HUDEP-2 (cell line): Measurements from ENCODE around the gene SERPINH1.
"Not testable (repeated sequence)": the region's sequence is repeated elsewhere in the genome, so short reads cannot be mapped to it uniquely, and the experiment has no call there.

Source experiments
- DNase-seq, 76 experiments: peaks; one replicate each; lab custom pipeline; 2025; ENCODE audit not compliant: unreplicated experiment in 76 of 76; lab: John Stamatoyannopoulos, UW

The SERPINH1 gene

GRCh38 chr11:75572744-75573143, 10.7 kb downstream of the SERPINH1 start:
- no peak for DNase-seq

GRCh38 chr11:75574698-75575602, 12.9 kb downstream of the SERPINH1 start:
- no peak for DNase-seq

DNA sequence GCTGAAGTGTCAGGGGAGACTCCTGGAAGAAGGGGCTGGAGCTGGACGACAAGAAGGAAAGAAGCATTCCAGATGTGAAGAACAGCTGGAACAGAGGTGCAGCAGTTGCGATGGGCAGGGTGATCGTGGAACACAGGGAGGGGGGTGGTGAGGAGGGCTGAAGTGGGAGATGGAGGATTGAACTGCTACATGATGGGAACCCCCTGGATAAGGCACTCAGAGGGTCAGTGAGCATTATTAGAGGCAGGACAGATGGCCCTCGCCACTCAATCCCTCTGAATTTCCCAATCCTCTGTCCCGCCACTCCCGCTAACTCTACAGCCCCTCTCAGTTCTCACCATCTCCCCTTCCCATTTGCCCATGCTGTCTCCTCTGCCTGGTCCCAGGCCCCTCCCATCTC, 14.0 kb downstream of the SERPINH1 start:
- DNase-seq, result no peak

DNA sequence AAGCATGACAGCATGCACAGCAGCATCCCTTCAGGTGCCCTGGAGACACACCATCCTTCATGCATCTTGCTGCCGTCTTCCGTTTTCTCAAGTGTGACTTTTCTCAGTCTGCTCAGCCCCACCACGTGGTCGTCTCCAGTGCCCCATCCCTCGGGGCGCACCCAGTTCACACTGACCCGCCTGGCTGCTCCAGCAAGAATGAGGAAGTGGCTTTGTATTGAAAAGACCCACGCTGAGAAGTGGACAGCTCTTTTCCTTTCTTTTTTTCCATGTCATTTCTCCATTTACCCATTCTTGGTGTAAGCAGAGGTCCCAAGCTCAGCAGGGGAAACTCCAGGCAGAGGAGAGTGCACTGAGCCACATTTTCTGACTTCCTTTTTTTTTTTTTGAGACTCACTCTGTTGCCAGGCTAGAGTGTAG, 14.5 kb downstream of the SERPINH1 start:
- DNase-seq, result peak in 71 of 76 experiments; percentile 10 to 80 (median 56)

DNA sequence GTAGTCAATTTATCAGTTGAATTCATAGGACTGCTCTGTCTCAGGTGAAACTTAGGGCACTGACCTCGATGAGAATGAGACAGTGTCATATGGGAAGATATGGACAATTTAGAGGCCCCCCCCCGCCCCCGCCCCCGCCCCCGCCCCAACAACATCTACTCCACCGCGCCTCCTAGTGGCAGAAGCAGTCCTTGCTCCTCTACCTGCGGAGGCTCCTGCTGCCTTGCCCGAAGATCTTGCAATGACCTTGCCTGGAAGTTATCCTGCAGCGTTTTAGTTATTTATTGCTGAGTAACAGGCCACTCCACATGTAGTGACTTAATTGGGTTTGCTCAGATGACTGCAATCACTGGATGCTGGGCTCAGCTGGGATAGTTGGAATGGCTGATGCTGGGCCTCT, 15.2 kb downstream of the SERPINH1 start:
- peak in 46 of 76 experiments; percentile 7 to 66 (median 37) for DNase-seq

DNA sequence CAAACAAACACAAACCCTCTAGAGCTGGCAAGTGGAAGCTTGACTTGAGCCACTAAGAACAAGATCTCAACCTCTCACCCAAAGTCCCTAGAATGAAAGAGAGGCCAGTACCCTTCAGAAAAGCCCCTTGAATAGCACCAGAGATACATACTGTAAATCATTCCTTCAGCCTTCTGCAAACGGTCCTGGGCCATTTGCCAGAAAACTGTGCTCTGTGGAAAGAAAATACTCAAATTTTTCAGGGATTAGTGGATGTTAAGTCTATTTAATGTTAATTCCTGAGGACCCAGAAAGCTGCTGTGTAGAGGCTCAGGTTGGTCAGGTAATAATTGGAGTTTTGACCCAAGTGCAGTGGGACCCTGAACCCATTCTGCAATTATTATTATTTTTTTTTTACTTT, 16.9 kb downstream of the SERPINH1 start:
- DNase-seq, result no peak

GRCh38 chr11:75579841-75580240, 17.8 kb downstream of the SERPINH1 start:
- DNase-seq, result no peak

DNA sequence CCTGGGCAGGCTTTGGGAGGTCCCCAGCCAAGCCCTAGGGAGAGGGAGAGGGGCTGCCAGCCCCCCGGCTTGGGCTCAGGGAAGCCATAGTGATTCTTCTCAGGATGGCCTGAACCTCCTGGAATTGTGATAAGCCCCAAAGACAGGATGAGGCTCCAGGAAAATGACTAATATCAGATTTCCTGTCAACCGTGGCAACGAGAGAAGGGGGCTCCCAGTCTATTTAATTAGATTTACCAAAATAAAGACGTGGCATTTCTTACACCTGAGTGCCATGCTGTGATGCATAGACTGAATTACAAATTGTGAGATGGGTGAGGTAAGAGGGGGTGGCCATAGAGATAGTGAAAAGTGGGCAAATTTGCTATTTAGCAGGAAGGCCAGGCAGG, 20.4 kb downstream of the SERPINH1 start:
- no peak for DNase-seq

- peak in 60 of 76 experiments; percentile 17 to 70 (median 54) for DNase-seq
These were observed 21.1 kb downstream of the SERPINH1 start for GRCh38 chr11:75582895-75583717.

DNA sequence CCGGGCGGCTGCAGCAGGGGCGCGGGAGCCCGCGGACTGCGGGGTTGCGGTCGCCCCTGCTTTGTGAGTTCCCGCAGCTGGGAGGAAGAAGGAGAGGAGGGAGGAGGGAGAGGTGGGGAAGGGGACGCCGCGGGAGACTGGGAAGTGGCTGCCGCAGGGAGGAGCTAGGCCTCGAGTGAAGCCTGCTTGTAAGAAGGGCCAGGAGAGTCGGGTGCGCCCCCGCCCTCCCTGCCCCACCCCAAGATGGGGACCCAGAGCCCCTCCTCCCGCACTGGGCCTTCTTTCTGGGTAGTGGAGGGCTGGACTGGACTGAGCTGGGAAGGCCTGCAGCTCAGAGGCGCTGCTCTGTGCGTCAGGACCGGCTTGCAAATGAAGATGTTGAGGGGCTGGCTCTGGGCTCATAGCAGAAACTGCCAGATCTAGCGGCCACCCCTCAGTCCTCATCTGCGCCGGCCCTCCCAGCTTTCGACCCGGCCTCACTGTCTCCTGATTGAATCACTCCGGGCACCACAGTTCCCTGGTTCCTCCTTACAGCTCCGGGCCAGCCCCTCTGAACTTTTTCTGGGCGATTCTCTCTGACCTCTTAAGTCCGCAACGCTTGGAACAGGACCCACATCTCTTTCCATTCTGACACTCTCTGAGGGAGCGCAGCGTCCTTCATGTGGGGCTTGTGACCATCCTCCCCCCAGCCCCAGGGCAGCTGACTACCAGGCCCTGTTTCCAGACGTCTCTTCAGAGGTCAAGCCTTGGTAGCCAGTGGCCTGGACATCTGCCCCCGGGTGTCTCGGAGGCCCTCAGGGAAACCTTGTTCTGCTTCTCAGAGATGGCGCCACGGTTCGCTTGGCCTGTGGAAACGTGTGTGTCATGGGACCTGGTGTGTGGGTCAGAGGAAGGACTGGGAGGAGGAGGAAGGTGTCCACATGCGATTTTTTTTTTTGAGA, 21.9 kb downstream of the SERPINH1 start:
- DNase-seq, result peak in 34 of 76 experiments; percentile 16 to 59 (median 35)

DNA sequence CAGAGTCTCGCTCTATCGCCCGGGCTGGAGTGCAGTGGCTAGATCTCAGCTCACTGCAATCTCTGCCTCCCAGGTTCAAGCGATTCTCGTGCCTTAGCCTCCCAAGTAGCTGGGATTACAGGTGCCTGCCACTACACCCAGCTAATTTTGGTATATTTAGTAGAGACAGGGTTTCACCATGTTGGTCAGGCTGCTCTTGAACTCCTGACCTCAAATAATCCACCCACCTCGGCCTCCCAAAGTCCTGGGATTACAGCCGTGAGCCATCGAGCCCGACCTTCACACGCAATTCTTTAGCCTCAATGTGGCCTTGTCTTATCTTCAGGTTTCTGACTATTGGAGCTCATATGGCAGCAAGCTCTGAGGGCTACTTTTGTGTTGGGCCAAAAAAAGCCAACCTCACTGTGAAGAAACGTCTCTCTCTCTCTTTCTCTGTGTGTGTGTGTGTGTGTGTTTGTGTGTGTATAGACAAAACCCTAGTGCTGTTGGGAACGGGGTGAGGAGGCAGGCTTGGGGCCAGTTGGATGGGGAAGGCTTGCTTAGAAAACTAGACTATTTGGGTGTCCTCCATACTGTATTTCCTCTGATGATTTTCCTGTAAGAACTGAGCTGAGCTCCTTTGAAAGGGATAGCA, 22.7 kb downstream of the SERPINH1 start:
- DNase-seq, result not testable (repeated sequence)

- no peak for DNase-seq
These were observed 23.2 kb downstream of the SERPINH1 start for GRCh38 chr11:75585293-75585670.

DNA sequence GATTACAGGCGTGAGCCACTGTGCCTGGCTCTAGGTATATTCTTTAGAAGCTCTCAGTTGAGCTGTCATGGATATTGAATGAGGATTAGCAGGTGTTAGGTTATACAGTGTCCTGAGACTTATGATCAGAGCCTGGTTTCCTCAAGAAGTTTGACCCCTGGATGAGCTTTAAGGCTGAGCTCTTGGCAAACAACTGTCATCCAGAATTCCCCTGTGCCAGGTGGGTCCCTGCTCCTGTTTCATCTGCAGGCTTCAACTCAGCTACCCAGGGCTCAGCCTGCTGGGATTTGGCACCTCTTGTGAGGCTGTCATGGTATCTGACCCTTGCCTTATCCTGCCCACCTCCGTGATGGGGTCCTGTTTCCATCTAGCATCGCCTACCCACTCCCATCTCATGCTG, 24.3 kb downstream of the SERPINH1 start:
- DNase-seq, result no peak

DNA sequence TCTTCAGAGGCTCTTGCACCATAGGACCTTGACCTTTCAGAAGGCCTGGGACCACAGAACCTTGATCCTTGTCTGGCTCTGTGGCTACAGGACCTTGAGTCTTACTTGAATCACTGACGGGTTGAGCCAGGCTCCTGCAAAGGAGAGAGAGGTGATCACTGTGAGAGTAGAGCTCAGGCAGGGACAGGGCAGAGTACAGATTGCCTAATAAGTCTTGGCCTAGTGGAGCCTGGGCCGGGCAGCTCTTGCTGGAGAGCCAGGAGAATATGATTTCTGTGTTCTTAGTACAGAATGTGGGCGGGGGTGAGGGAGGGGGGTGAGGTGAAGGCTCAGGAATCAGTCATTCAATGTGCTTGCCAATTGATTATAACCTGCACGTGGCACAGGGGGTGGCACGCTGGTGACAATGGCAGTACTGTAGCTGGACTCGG, 26.0 kb downstream of the SERPINH1 start:
- DNase-seq, result peak in 1 of 76 experiments; percentile 12

GRCh38 chr11:75589051-75589450, 27.0 kb downstream of the SERPINH1 start:
- no peak for DNase-seq

DNA sequence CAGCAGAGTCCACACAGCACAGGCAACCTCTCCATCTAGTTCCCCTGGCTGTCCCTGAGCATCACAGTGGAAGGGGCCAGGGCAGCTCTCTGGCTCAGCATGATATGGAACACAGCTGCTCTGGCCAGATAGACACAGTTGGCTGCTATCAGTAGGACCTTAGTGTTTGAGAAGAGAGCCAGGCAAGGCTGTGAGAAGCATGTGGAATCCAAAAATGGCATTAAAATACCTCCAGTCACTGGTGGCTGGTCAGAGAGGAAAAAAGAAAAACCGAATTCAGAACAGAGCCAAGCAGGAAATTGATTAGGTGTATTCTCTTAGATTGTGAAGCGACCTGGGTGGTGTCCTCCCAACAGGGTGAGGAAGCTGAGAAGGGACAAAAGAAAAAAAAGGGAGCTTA, 27.9 kb downstream of the SERPINH1 start:
- peak in 74 of 76 experiments; percentile 31 to 95 (median 86) for DNase-seq

GRCh38 chr11:75591371-75591770, 29.3 kb downstream of the SERPINH1 start:
- DNase-seq, result peak in 2 of 76 experiments; percentile 13 to 18

GRCh38 chr11:75591966-75592365, 29.9 kb downstream of the SERPINH1 start:
- DNase-seq, result no peak

DNA sequence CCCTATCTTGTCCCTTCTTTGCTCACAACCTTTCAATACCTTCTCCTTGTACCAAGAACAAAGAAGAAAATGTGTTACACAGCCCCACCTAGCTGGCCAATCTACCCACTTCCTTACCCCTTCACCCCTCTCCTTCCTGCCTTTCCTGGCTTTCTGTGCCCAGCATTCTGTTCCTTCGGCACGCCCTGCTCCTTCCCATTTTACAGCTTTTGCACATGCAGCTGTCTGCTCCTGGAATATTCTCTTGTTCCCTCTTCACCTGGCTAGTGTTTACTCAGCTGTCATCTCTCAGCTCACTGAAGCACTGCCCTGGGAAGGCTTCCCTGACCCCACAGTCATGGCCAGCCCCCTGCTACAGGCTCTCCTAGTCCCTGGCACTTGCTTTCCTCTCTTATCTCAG, 30.7 kb downstream of the SERPINH1 start:
- peak in 1 of 76 experiments; percentile 7 for DNase-seq
